Left kidney (tissue), 1 donor: ENCODE results near the gene GSS. TPM values are rescaled to one million over a fixed set of nuclear protein-coding genes. Genes with fewer than 3 reads are reported as not detected.

Experiments
- polyA plus RNA-seq: library from polyadenylated mRNA; unstranded; fragments of 120-200 nt; gene quantifications from one replicate; pipeline ENCODE4 v1.2.1, GENCODE V29; 2013; ENCODE audit not compliant: insufficient read length

Gene GSS
- polyA plus RNA-seq, 1 donor = 58.8 TPM

Other genes with a start within 250 kb of the GSS start
- 61.6 TPM for gene NCOA6, start 130.2 kb downstream of the GSS start, polyA plus RNA-seq
- 27.4 TPM for gene GGT7, start 83.0 kb downstream of the GSS start, polyA plus RNA-seq
- 46.0 TPM for gene ACSS2, start 79.2 kb downstream of the GSS start, polyA plus RNA-seq
- gene MYH7B, start 62 bp upstream of the GSS start, polyA plus RNA-seq = 1.6 TPM
- 70.6 TPM for gene TRPC4AP, start 137.0 kb upstream of the GSS start, polyA plus RNA-seq
- gene EDEM2, start 191.5 kb upstream of the GSS start, polyA plus RNA-seq = 16.6 TPM
- gene PROCR, start 216.3 kb upstream of the GSS start, polyA plus RNA-seq = 6.9 TPM